NK-92 (cell line): ENCODE results near the gene PFKFB2.

Experiments
- DNase-seq: peaks from one replicate; lab custom pipeline; 2025; ENCODE audit not compliant: unreplicated experiment; lab: John Stamatoyannopoulos, UW

The PFKFB2 gene

DNA sequence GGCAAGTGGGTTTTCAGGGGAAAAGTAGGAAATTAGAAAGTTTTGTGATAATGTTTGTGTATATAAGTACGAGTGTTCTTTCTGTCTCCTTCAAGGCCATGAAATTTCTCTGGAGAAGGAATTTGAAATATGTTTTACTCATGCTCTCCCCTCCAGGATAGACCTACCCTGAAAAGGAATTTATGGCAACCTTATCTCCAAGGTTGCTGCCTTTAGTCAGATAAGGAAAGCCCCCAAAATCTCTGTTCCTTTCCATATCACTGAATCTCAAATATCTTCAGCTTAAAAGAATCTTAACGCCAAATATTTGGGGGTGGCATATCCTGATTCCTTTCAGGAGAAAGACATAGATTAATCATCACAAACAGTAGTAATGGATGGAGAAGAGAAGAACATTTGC is 35.1 kb downstream of the PFKFB2 start:
- DNase-seq = no peak

DNA sequence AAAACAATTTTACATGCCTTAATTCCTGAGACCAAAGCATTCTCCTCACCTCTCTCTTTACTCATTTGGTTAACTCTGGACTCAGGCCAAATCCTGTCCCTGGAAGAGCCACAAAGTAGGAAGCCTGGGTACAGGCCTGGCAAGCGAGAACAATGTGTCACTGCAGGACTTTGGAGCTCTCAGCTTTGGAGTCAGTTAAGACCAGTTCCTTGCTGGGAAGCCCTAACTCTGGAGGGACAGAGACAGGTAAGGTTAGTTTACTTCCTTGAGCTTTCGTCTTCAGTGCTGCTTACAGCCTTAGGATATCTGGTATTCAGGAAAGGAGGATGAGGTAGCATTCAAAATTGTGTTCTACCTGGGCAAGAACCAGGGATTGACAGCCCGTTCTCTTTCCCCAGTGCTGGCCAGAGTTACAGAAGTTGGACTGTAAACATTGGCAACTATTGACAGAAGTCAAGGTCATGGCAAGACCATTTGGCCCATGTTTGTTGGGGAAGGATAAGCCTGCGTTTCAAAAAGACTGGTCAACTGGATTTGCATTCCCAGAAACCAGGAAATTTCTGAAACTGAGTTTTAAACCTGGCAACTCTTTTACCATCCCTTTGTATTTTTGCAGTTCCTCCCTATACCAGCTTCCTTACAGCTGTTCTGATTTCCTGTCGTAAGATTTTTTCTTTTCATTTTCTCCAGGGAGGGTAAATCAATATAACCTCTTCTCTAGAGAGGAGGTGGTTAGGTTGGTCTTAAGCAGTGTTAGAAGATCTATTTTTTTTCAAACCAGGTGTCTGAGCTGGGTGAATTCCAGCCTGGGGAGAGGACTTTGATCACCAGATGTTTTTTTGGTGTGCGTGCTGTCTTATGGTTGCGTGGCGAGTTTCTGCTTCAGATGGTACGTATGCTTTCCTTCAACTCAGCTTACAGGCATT is 35.9 kb downstream of the PFKFB2 start, which contains the start of gene C4BPB:
Gene C4BPB, plus strand, starts transcription at position 160 of the 926 bp plus-strand sequence. Its CDS starts 672 bp downstream, at position 832.
- no peak for DNase-seq

DNA sequence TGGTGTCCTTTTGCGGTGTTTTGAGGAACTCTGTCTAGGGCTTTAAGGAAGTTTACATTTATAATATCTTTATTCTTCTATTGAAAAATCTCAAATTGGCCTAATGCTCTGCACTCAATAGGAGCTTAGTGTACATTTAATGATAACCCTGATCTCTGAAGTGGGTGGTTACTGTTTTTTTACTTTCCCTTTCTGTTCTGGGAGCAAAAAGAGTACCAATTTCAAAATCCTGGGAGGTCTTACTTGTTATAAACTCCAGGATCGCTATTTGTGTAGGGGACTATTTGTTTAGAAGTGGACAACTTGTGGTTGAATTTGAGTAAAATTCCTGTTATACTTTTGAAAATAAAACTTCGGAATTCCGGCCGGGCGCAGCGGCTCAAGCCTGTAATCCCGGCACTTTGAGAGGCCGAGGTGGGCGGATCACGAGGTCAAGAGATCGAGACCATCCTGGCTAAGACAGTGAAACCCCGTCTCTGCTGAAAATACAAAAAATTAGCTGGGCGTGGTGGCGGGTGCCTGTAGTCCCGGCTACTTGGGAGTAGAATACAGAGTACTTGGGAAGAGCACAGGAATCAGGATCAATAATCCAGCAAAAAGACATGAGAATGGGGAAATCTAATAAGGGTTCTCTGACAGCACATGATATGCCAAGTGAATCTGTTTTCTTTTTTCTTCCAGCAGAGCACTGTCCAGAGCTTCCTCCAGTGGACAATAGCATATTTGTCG is 36.7 kb downstream of the PFKFB2 start:
- DNase-seq = no peak

DNA sequence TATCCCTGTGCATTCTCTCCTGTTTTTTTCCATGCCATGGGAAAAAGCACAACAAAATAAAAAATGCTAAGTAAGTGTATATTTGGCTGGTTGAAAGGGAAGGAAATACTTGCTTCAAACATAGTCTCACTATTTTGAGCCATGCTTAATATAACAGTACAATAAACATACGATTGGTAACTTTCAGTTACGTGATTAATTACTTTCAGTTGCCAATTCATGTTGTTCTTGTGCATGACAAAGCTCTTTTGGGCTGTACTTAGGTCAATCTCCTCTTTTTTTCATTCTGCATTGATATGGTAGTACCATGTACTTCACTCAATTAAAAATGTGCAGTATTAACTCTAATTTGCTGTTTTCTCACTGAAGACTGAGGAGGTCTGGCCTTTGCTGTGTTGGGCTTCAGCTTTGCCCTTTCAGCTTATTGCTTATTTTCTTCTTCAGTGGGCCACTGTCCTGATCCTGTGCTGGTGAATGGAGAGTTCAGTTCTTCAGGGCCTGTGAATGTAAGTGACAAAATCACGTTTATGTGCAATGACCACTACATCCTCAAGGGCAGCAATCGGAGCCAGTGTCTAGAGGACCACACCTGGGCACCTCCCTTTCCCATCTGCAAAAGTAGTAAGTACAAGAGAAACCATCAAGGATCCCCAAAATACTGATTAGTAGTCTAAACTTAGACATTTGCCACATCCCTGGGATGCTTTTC is 38.3 kb downstream of the PFKFB2 start:
- no peak for DNase-seq

DNA sequence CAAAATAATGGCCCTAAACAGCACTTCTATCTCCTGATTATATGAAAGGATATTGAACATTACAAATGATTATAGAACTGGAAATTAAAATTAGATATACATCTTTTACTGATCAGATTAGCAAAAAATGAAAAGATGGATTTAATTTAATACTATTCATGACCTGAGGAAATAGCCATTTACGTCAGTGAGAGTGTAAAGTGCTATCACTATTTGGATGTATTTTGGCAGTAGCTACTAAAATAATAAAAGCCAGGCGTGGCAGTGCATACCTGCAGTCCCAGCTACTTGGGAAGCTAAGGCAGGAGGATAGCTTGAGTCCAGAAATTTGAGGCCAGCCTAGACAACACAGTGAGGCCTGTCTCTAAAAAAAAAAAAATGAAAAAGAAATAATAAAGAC is 40.9 kb downstream of the PFKFB2 start:
- no peak for DNase-seq

DNA sequence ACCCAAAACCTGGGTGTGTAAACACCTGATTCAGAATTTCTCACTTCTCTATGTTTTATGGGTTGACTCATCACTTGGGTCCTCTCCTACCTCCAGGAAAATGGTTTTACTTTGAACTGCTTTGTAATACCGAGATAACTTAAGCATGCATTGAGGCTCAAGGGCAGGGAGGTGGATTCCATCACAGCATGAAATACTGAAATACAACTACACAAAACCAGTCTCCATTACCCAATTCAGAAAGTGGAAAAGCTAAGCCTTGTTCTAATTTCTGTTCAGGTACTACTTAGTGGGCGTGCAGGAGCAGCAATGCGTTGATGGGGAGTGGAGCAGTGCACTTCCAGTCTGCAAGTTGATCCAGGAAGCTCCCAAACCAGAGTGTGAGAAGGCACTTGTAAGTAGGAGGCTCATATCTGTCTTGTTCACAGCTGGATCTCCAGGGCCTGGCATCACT is 44.8 kb downstream of the PFKFB2 start:
- no peak for DNase-seq

DNA sequence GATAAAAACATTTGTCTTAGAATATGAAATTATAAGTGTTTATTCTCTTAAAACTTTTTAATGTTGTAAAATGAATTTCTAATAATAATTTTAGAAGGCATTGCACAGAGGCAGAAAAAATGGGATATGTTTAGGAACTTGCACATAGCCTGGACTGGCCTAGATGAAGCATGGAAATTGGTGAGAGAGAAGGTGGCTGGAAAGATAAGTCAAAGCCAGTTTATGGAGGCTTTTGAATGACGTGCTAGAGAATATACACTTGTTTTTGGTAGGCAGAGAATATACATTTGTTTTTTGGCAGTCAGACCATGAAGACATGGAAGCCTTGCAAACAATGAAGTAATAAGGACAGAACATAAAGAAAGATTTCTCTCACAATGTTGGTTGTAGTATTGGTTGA is 48.6 kb downstream of the PFKFB2 start:
- DNase-seq = no peak

DNA sequence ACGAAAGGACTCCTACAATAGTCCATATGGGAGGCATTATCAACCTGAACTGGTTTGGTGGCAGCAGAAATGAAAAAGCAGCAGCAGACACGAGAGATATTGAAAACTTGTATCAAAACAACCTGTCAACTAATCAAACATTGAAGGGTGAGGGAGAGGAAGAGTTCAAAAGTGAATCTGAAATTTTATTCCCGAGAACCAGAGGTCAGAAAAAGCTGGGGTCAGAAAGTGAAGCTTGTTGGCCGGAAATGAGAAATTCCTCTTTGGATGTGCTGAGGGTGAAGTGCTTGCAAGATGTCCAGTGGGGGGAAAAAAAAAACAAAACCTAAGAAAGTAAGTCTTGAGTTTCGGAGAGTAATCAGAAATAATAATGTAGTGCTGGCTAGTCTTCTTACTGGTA is 49.1 kb downstream of the PFKFB2 start:
- no peak for DNase-seq

DNA sequence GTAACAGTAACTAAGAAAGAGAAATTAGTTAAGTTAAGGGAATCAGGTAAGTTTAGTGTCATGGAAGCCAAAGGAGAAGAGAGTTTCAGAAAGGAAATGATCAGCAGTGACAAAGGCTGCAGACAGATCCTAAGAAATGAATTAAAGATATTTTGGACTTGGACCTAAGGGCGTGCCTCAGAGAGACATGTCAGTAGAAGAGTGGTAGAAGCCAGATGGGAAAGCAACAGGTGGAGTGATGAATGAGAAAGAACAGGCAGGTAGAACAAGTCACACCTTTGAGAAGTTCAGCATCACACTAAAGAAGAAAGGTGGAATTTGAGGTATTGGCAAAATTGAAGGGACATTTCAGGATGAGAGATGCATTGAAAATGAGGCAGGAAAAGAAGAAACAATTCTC is 49.6 kb downstream of the PFKFB2 start:
- no peak for DNase-seq

DNA sequence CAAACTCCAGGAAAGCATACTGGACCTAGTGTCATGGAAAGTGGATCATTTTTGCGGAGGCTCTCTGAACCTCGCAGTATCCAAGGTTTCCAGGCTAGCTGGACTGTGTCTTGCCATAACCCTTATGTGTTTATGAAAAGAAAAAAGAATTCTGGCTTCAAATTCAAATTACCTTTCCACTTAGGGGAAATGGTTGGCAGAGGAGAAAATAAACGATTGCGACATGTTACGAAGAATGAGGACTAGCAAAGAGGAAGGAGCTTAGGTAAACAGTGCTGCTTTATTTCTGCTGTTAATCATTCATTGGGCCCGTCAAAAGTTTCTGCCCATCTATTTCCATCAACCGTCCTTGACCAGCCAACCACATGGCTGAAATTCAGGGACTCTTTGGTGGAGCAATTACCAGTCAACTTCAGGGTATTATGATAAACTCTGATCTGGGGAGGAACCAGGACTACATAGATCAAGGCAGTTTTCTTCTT is 50.9 kb downstream of the PFKFB2 start, which contains the start of gene C4BPA:
Gene C4BPA, plus strand, starts transcription at position 342 of the 482 bp plus-strand sequence. CDS start 8,793 bp downstream, outside the sequence.
- DNase-seq = no peak

DNA sequence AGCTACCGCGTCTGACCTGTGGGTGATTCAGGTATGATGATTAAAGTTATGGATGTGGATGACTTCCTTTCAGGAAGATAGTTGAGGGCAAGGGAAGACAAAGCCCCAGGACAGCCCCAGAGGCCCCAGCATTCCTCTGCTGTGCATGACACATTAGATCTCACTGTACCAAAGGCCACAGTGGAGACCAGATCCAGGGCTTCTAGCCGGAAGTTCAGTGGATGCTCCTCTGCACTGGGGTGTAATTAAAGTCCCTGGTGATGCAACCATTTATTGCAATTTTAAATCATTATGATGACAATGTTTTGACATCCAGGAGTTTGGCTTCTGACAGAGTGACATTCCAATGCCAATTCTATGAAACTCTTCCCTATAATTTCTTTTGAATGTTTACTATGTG is 55.9 kb downstream of the PFKFB2 start:
- DNase-seq = no peak

DNA sequence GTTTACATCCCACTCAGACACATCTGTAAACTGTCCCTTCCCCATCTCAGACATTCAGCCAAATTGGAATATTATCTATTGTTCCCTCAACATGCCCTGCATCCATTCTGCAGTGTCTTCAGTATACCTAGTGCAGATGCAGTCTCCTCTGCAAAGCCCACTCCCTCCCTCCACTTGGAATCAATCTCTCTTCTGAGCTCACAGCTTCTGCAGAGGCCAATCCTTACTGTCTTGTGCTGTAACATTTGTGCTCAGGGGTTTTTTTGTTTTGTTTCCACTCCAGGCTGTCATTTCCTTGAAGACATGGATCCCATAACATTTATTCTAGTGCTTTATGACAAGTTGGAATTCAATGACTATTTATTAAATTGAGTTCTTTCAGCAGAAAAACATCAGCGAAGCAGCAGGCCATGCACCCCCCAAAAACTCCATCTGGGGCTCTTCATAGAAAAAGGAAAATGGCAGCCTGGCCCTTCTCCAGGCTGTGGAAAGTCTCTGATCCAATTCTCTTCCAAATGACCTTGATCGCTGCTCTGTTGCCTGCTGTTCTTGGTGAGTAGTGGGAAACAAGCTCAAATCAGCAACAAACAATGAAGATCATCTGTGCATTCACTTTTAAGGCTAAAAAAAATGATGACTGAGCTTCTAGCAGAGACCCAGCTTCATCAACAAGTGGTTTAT is 59.7 kb downstream of the PFKFB2 start:
- no peak for DNase-seq

DNA sequence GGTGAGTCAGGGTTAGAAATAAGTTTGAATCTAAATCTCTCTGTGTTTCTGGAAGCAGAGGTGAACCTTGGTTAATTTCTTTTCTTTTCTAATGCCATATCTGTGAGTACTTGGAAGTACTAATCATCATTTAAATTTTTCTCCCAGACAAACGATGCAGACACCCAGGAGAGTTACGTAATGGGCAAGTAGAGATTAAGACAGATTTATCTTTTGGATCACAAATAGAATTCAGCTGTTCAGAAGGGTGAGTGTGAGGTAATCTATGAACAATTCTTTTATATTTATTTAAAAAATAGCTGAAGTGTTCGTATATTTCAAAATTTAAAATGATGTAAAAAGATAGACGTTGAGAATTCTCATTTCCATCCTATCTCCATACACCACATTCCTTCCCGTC is 62.2 kb downstream of the PFKFB2 start:
- DNase-seq = no peak

DNA sequence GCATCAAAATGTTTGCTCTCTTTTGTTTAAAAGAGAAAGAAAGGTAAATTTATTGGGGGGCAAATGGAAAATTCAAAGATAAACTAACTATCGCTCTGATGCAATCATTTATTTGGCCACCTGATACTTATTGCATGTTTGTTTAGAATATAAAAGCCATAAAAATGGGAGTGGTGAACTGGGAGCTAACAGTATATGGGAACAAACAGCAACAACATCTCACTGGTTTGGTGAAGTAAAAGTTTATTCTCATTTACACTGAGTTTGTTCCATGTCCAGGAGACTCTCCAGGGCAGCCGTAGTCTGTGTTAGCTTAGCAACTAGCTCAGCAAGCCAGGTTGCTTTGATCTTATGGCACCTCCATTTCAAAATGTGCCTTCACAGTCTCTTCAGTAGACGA is 71.3 kb downstream of the PFKFB2 start:
- no peak for DNase-seq

DNA sequence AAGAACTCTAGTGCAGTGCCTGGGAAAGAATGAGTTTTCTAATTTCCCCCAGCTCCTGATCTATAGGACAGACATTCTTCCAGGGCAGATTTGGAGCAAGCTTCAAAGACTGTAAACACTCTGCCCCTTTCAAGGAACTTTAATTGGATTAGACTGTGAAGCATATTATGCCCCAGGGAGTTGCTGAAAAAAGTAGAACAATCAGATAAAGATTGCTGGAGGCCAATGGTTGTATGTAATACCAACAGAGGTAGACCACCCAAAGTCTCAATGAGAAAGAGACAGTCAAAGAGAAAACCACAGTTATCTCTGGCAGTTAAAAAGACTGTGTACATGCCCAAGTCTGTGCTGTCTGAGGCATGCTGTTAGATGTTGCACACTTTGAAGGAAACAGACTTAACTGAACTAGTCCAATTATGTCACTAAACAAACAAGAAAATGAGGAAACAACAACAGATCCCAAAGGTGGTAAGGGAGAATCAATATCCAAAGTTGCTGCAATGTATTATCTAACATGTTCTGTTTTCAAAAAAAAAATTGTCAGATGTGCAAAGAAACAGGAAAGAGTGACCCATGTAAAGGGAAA is 75.4 kb downstream of the PFKFB2 start:
- DNase-seq = no peak

DNA sequence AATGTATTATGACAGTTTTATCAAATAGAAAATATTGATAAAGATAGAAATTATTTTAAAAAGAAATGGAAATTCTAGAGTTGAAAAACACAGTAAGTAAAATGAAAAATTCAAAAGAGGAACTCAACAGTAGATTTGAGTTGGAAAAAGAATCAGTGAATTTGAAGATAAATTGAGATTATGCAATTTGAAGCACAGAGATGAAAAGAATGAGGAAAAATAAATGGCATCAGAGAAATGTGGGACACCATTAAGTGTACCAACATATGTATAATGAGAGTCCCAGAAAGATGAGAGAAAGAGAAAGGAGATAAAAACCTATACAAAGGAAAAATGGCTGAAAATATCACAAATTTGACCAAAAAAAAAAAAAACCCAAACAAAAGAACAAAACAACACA is 76.0 kb downstream of the PFKFB2 start:
- no peak for DNase-seq
